Measurements from ENCODE around the gene CERT1. TPM values are rescaled to one million over a fixed set of nuclear protein-coding genes. Genes with fewer than 3 reads are reported as not detected.
A peak's percentile ranks its signal among the peaks of the same experiment; 100 is the strongest.

Gene CERT1
- total RNA-seq, 1 experiment from 2014 or later, result 50.2 TPM

DNA sequence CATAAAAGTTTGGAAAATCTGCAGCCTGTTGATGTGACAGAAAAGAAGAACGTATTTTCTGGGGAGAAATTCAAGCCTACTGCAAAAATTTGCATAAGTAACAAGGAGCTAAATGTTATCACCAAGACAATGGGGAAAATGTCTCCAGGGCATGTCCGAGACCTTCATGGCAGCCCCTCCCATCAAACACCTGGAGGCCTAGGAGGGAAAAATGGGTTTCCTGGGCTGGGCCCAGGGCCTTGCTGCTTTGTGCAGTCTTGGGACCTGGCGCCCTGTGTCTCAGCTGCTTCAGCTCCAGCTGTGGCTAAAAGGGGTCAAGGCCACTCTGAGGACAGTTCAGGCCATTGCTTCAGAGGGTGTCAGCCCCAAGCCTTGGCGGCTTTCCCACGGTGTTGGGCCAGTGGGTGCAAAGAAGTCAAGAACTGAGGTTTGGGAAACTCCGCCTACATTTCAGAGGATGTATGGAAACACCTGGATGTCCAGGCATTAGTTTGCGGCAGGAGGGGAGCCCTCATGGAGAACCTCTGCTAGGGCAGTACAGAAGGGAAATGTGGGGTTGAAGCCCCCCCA lies 13.1 kb downstream of the CERT1 start:
- no CpG with 5 or more reads among the region's 7 CpGs for WGBS (ENCODE audit: extremely low coverage, insufficient read length, low lambda C conversion rate)
- Histone ChIP-seq H2BK12ac (ENCODE audit: insufficient read length, low read depth, low read length) (no peak overlapping the region), H3K4ac (ENCODE audit: low read depth, low read length) (no peak overlapping the region), H3K9ac (ENCODE audit: extremely low read depth, insufficient read length, low read length) (no peak overlapping the region), H3K4me1 (ENCODE audit: insufficient read depth, low read length) (no peaks in the 10 kb centered on the region), H4K5ac (ENCODE audit: insufficient read length, low read depth, low read length) (no peak overlapping the region), H4K20me1 (ENCODE audit: control insufficient read depth, insufficient read depth, insufficient read length) (no peaks in the 10 kb centered on the region), H2BK15ac (ENCODE audit: low read depth, low read length) (no peak overlapping the region), H3K14ac (ENCODE audit: insufficient read depth, low read length) (no peak overlapping the region), H3K79me2 (ENCODE audit: insufficient read depth, low read length) (no peaks in the 10 kb centered on the region; the same call in 1 of the 2 replicates), H4K8ac (replicated peaks; ENCODE audit: insufficient read length, low read depth, low read length) (no peak overlapping the region), H3K79me1 (ENCODE audit: insufficient read depth, low read depth, low read length, poor library complexity, severe bottlenecking) (peaks cover 2% of the 10 kb centered on the region), H3K9me3 (ENCODE audit: control insufficient read depth, low read depth, low read length) (no peaks in the 10 kb centered on the region), H3K27ac (ENCODE audit: insufficient read length, low read depth, low read length) (no peak overlapping the region), H4K91ac (ENCODE audit: insufficient read length, low read depth, low read length) (no peak overlapping the region), H3K4me2 (ENCODE audit: insufficient read depth, insufficient read length, low read length) (no peak overlapping the region), H3K27me3 (ENCODE audit: insufficient read depth, low read length) (no peaks in the 10 kb centered on the region), H2BK5ac (ENCODE audit: insufficient read length, low read length) (no peak overlapping the region), H3K56ac (ENCODE audit: insufficient read length, low read depth, low read length) (no peak overlapping the region), H2BK120ac (ENCODE audit: low read depth, low read length, poor library complexity, severe bottlenecking) (no peak overlapping the region), H3K23me2 (ENCODE audit: insufficient read length, low read depth, low read length, poor library complexity, severe bottlenecking) (no peaks in the 10 kb centered on the region), H2BK20ac (ENCODE audit: low read depth, low read length, poor library complexity, severe bottlenecking) (no peak overlapping the region), H2AK5ac (ENCODE audit: insufficient read length, low read length) (no peak overlapping the region), H3K23ac (ENCODE audit: insufficient read length, low read depth, low read length) (no peak overlapping the region), H2AFZ (ENCODE audit: low read length) (no peak overlapping the region), H3K18ac (ENCODE audit: insufficient read length, low read depth, low read length) (no peak overlapping the region), H3T11ph (ENCODE audit: low read length) (no peak overlapping the region)
- TF ChIP-seq, protein P1, sequence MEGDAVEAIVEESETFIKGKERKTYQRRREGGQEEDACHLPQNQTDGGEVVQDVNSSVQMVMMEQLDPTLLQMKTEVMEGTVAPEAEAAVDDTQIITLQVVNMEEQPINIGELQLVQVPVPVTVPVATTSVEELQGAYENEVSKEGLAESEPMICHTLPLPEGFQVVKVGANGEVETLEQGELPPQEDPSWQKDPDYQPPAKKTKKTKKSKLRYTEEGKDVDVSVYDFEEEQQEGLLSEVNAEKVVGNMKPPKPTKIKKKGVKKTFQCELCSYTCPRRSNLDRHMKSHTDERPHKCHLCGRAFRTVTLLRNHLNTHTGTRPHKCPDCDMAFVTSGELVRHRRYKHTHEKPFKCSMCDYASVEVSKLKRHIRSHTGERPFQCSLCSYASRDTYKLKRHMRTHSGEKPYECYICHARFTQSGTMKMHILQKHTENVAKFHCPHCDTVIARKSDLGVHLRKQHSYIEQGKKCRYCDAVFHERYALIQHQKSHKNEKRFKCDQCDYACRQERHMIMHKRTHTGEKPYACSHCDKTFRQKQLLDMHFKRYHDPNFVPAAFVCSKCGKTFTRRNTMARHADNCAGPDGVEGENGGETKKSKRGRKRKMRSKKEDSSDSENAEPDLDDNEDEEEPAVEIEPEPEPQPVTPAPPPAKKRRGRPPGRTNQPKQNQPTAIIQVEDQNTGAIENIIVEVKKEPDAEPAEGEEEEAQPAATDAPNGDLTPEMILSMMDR (conservative IDR thresholded peaks at IDR 0.05), result no peak
- peaks cover 12 to 20% of the 10 kb centered on the region in 2 experiments for H3K4me1 Mint-ChIP-seq
- no peaks in the 10 kb centered on the region for H3K27me3 Mint-ChIP-seq (ENCODE audit: low read depth)
- H3K27ac Mint-ChIP-seq, result peak overlapping the region in 1 of 3 experiments; percentile 38; a peak in 1 of 7 replicates
- DNase-seq, result peak; percentile 51
- no peaks in the 10 kb centered on the region for H3K9me3 Mint-ChIP-seq
- peaks cover 11 to 34% (median 28%) of the 10 kb centered on the region in 3 experiments; a peak in 6 of 7 replicates for H3K36me3 Mint-ChIP-seq (ENCODE audit: insufficient read depth in 1 of 3, low read depth in 3 of 3)
- no peak overlapping the region for H3K4me3 Mint-ChIP-seq

Data from H9 (cell line).